Calu3 (cell line): ENCODE measurements around the gene USP24. TPM values are rescaled to one million over a fixed set of nuclear protein-coding genes. Genes with fewer than 3 reads are reported as not detected.

Experiments used
- BruUV-seq: library from RNA; stranded (reverse); fragments of 400-500 nt; replicated peaks from 2 replicates; lab custom pipeline; 2021; lab: Mats Ljungman, UMichigan
- CTCF ChIA-PET: fragments of 300-600 bp; sonication (Branson Sonifier 250); formaldehyde crosslinking; loops from one replicate; lab custom pipeline; 2022; ENCODE audit warnings: antibody characterized with exemption; lab: Charles Lee
- DNase-seq: peaks from one replicate; pipeline ENCODE4 v3.0.0; 2022
- H3K27ac Mint-ChIP-seq: one replicate; pipeline ENCODE4 v1.8.0; 2022; ENCODE audit warnings: mixed read lengths; ENCODE audit not compliant: unreplicated experiment
- H3K27me3 Mint-ChIP-seq: one replicate; pipeline ENCODE4 v1.8.0; 2022; ENCODE audit warnings: mixed read lengths; ENCODE audit not compliant: unreplicated experiment
- H3K36me3 Mint-ChIP-seq: one replicate; pipeline ENCODE4 v1.8.0; 2022; ENCODE audit warnings: mild to moderate bottlenecking, moderate library complexity, mixed read lengths; ENCODE audit not compliant: insufficient read depth, unreplicated experiment
- H3K4me1 Mint-ChIP-seq: one replicate; pipeline ENCODE4 v1.8.0; 2022; ENCODE audit warnings: mild to moderate bottlenecking, low read depth, mixed read lengths; ENCODE audit not compliant: unreplicated experiment
- H3K4me3 Mint-ChIP-seq: one replicate; pipeline ENCODE4 v1.8.0; 2022; ENCODE audit warnings: mild to moderate bottlenecking, low read depth, moderate library complexity, mixed read lengths; ENCODE audit not compliant: unreplicated experiment
- H3K9me3 Mint-ChIP-seq: one replicate; pipeline ENCODE4 v1.8.0; 2022; ENCODE audit warnings: low read depth, mixed read lengths; ENCODE audit not compliant: unreplicated experiment
- intact Hi-C: fragments of 100-400 bp; cut with micrococcal nuclease; formaldehyde crosslinking; loops from one replicate; pipeline ENCODE4 v1.10.0; 2022; ENCODE audit not compliant: unreplicated experiment
- total RNA-seq: library from RNA; stranded (reverse); gene quantifications from 2 replicates; pipeline ENCODE4 v1.2.3, GENCODE V29; 2022
- TF ChIP-seq, protein P1 (sequence below): fragments of 200-600 bp; IDR thresholded peaks from one replicate; pipeline ENCODE4 v1.8.0; 2022; ENCODE audit warnings: antibody characterized with exemption; ENCODE audit not compliant: unreplicated experiment

Gene USP24
- total RNA-seq, 1 experiment from 2014 or later: 45.3 TPM

DNA sequence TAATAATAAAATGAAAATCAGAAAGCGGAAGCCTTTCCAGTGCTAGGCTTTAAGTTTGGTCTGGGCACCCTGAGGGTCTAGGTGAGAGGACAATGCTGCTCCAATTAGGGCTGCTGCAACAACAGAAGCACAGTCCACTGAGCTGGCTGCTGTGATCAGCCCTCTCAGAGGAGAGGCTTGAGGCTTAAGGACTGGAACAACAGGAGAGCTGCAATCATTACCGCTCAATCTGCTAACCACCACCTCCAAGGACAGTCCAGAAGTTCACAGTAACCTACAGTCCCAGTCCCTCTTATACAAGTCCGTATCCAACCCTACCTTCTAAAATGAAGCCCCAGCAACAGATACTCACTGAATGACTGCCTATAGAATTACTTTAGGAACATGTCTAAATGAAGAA lies 62.1 kb downstream of the USP24 start:
- no peak overlapping the region for H3K4me3 Mint-ChIP-seq
- peaks cover 15% of the 10 kb centered on the region for H3K36me3 Mint-ChIP-seq

DNA sequence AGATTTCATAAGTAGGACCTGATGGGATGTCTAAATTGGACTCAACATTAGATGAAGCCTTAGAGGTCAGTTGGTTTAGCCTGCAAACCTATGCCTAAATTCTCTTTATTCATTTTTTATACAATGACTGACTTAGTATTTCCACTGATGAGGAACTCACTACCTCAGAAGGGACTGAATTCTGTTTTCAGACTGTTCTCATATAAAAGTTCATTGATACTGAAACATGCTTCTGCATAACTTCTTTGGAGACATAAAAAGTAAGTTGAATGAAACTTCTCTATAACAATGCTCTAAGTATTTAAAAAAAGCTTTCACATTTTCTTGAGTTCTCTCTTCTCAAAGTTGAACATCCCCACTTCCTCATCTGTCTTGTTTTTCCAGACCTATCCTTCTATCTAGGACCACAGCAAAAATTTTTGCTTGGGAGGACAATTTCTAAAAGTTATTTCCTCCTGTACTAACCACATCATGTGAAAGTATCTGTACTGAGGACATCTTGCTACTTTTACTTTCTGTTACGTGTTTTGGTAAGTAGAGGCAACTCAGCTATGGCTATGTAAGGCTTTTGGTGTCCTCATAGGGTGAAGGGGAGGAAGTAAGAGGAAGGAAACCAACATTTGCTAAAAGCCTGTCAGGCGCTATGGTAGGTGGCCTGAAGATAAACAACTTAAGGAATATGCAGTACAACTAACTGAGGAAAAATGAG lies 64.1 kb downstream of the USP24 start:
- Mint-ChIP-seq H3K27ac (no peak overlapping the region), H3K36me3 (peaks cover 11% of the 10 kb centered on the region), H3K4me3 (no peak overlapping the region), H3K27me3 (no peaks in the 10 kb centered on the region), H3K4me1 (no peaks in the 10 kb centered on the region), H3K9me3 (no peaks in the 10 kb centered on the region)
- TF ChIP-seq, protein P1, sequence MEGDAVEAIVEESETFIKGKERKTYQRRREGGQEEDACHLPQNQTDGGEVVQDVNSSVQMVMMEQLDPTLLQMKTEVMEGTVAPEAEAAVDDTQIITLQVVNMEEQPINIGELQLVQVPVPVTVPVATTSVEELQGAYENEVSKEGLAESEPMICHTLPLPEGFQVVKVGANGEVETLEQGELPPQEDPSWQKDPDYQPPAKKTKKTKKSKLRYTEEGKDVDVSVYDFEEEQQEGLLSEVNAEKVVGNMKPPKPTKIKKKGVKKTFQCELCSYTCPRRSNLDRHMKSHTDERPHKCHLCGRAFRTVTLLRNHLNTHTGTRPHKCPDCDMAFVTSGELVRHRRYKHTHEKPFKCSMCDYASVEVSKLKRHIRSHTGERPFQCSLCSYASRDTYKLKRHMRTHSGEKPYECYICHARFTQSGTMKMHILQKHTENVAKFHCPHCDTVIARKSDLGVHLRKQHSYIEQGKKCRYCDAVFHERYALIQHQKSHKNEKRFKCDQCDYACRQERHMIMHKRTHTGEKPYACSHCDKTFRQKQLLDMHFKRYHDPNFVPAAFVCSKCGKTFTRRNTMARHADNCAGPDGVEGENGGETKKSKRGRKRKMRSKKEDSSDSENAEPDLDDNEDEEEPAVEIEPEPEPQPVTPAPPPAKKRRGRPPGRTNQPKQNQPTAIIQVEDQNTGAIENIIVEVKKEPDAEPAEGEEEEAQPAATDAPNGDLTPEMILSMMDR: no peak
- no TSS peak for BruUV-seq
- DNase-seq: no peak
- intact Hi-C loops: no loop called here
- CTCF ChIA-PET: no interaction called here

More for the DNA sequence above, 62.1 kb downstream of the USP24 start:
- no peak overlapping the region for H3K27ac Mint-ChIP-seq
- TF ChIP-seq, protein P1: no peak
- no TSS peak for BruUV-seq
- no peak for DNase-seq
- H3K4me1 Mint-ChIP-seq: no peaks in the 10 kb centered on the region
- CTCF ChIA-PET: interaction anchor here (1.5 kb wide), 1 partner anchor 9 kb away, joined by 7 read pairs; no protein-coding TSS in a partner anchor
- intact Hi-C loops: no loop called here
- no peaks in the 10 kb centered on the region for H3K27me3 Mint-ChIP-seq
- H3K9me3 Mint-ChIP-seq: no peaks in the 10 kb centered on the region

DNA sequence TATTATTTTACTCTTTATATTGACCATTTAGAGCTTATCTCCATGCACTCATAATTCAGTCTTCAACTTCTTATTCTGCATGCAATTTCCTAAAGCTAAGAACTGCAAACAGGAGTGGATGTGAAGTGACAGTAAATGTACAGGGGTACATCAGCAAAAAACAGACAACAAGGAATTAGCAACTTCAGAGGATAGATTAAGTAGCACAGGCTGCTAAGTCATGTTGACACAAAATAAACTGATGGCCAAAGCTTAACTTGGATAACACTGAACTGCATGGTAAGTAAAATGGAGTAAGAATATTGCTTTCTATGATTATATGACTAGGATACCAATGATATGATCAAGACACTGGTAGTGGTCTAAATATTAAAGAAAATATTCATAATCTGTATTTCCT lies 66.5 kb downstream of the USP24 start:
- TF ChIP-seq, protein P1: no peak
- Mint-ChIP-seq H3K36me3 (peaks cover 10% of the 10 kb centered on the region), H3K27ac (no peak overlapping the region), H3K9me3 (no peaks in the 10 kb centered on the region), H3K27me3 (no peaks in the 10 kb centered on the region), H3K4me3 (no peak overlapping the region), H3K4me1 (no peaks in the 10 kb centered on the region)
- no TSS peak for BruUV-seq
- no peak for DNase-seq
- CTCF ChIA-PET: interaction anchor here (0.5 kb wide), 1 partner anchor 130 kb away, joined by 3 read pairs; no protein-coding TSS in a partner anchor
- intact Hi-C loops: loop anchor here (10.0 kb wide), 2 partner anchors 746 to 1436 kb away; no protein-coding TSS in a partner anchor

DNA sequence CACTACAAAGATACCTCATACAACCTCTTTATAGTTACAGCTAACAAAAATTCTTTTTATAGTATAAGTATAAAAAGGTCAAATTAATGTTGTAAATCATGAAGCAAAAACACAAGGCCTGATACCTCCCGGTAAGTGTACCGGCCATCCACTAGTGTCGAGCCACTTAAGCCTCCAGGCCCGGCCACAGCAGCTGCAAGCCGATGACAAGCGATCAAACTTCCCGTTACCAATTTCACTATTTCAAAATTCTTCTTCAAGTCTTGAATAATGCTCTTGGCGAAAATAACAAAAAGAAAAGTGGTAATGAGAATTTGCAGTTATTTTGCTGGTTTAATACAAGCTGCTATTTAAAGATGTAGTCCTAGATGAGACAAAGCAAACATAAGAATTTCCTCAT lies 67.6 kb downstream of the USP24 start:
- BruUV-seq: no TSS peak
- CTCF ChIA-PET: no interaction called here

More for the DNA sequence above, 67.6 kb downstream of the USP24 start:
- Mint-ChIP-seq H3K9me3 (no peaks in the 10 kb centered on the region), H3K27me3 (no peaks in the 10 kb centered on the region), H3K4me1 (no peaks in the 10 kb centered on the region), H3K27ac (no peak overlapping the region), H3K36me3 (peaks cover 10% of the 10 kb centered on the region), H3K4me3 (no peak overlapping the region)
- no peak for DNase-seq
- intact Hi-C loops: loop anchor here (2.0 to 10.0 kb wide), 3 partner anchors 19 to 1437 kb away; no protein-coding TSS in a partner anchor
- TF ChIP-seq, protein P1: no peak
